WERI-Rb-1 (cell line): Measurements from ENCODE around the gene TENM4.

Source experiments
- DNase-seq: peaks from one replicate; pipeline ENCODE4 v3.0.0-alpha.2; 2020
- H3K27ac ChIP-seq: fragments of 250-450 bp; sonication (Bioruptor Pico); 2 replicates; pipeline ENCODE4 v1.5.1; 2020; ENCODE audit warnings: mild to moderate bottlenecking, moderate library complexity
- H3K27me3 ChIP-seq: fragments of 250-450 bp; sonication (Bioruptor Pico); 2 replicates; pipeline ENCODE4 v1.5.1; 2021; ENCODE audit warnings: mild to moderate bottlenecking, low read depth, moderate library complexity; ENCODE audit not compliant: insufficient read depth, severe bottlenecking
- H3K36me3 ChIP-seq: fragments of 250-450 bp; sonication (Bioruptor Pico); 2 replicates; pipeline ENCODE4 v1.5.1; 2020; ENCODE audit warnings: mild to moderate bottlenecking, moderate library complexity
- H3K4me3 ChIP-seq: 2 replicates; pipeline ENCODE4 v1.5.1; 2011; ENCODE audit warnings: low read depth, mild to moderate bottlenecking, control low read depth, low read length
- H3K9me3 ChIP-seq: fragments of 250-450 bp; sonication (Bioruptor Pico); 2 replicates; pipeline ENCODE4 v1.5.1; 2021; ENCODE audit warnings: mild to moderate bottlenecking, moderate library complexity; ENCODE audit not compliant: severe bottlenecking
- CTCF ChIP-seq: IDR thresholded peaks from 2 replicates; pipeline ENCODE4 v1.5.1; 2011; ENCODE audit warnings: low read depth, mild to moderate bottlenecking, control low read depth, inconsistent platforms, low read length

Gene TENM4

DNA sequence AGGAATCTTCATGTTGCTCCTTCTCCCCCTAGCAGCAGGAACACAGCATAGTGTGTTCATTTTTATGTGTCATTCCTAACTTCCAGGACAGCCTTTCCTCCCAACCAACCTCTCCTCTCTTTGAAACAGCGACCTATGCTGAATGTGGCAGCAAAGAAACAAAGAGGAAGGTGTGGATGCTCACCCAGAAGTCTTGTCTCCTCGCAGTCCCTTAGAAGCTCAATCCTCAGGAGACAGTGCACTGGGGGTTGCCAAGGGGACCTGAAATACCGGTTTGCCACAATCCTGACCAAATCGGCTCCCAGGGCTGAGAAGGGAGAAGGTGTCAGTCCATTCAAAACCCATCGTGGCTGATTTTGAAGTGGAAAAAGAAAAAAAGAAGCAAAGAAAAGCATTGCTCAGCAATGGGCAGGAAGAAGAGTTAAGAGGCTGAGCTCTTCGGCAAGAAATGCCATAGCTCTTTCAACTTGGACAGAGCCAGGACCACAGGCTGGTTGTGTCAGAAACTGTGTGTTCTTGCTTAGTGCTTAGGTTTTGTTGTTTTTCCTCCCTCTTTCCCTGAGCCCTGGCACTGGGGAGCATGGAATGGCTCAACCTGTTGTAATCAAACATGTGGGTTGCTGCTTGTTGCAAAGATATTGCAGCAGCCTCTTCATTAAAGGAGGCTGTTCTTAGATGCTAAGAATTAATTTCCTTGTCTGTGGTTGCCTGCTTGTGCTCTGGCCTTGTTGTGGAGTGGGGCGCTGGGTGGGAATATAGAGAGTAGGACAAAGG is 30.4 kb upstream of the TENM4 start:
- H3K36me3 ChIP-seq = no peaks in the 10 kb centered on the region
- H3K4me3 ChIP-seq = no peak overlapping the region

GRCh38 chr11:79470161-79470560 is 29.3 kb upstream of the TENM4 start:
- Histone ChIP-seq H3K36me3 (no peaks in the 10 kb centered on the region), H3K9me3 (no peaks in the 10 kb centered on the region), H3K27me3 (peaks cover 16% of the 10 kb centered on the region), H3K4me3 (no peak overlapping the region), H3K27ac (no peak overlapping the region)
- no peak for DNase-seq
- TF ChIP-seq CTCF = no peak

More for the DNA sequence above, 30.4 kb upstream of the TENM4 start:
- no peak for DNase-seq
- no peak overlapping the region for H3K27ac ChIP-seq
- TF ChIP-seq CTCF = no peak
- peaks cover 16% of the 10 kb centered on the region for H3K27me3 ChIP-seq
- no peaks in the 10 kb centered on the region for H3K9me3 ChIP-seq

GRCh38 chr11:79467761-79468160 is 26.9 kb upstream of the TENM4 start:
- H3K4me3 ChIP-seq = no peak overlapping the region
- no peak for DNase-seq
- peaks cover 29% of the 10 kb centered on the region for H3K27me3 ChIP-seq
- no peak overlapping the region for H3K27ac ChIP-seq
- H3K36me3 ChIP-seq = no peaks in the 10 kb centered on the region
- no peak for TF ChIP-seq CTCF
- H3K9me3 ChIP-seq = no peaks in the 10 kb centered on the region

DNA sequence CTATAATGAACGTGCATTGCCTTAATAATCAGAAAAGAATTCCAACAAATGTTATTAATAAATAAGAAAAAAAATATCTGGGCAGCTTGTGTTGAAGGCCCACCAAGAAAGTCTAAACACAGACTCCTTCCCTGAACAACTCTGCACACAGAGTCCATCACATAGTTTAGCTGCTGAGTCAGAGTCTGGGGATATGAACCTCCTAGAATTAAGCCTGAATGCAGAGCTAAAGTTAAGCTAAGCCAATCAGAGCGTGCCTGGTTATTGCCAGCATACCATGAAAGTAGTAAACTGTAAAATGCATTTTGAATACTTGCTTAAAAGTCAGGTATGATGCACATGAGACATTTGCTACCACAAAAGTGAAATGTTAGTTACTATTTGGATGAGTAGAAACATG is 25.6 kb upstream of the TENM4 start:
- no peak overlapping the region for H3K4me3 ChIP-seq
- peaks cover 29% of the 10 kb centered on the region for H3K27me3 ChIP-seq
- no peak for TF ChIP-seq CTCF
- DNase-seq = no peak
- H3K9me3 ChIP-seq = no peaks in the 10 kb centered on the region
- no peak overlapping the region for H3K27ac ChIP-seq
- H3K36me3 ChIP-seq = no peaks in the 10 kb centered on the region

- H3K36me3 ChIP-seq = no peaks in the 10 kb centered on the region
- no peak overlapping the region for H3K27ac ChIP-seq
- H3K4me3 ChIP-seq = no peak overlapping the region
- TF ChIP-seq CTCF = no peak
- peaks cover 28% of the 10 kb centered on the region for H3K27me3 ChIP-seq
- no peaks in the 10 kb centered on the region for H3K9me3 ChIP-seq
- no peak for DNase-seq
These were observed 24.3 kb upstream of the TENM4 start for GRCh38 chr11:79465160-79465559.
